Hematopoietic multipotent progenitor cell treated with erythropoietin and hydrocortisone succinate and interleukin-3 and kit ligand, for 6 days (in vitro differentiated cells): ENCODE results near the gene VASH2.
"Not testable (repeated sequence)": the region's sequence is repeated elsewhere in the genome, so short reads cannot be mapped to it uniquely, and the experiment has no call there.

Experiments used
- DNase-seq: peaks from one replicate; pipeline ENCODE4 v3.0.0-alpha.2; 2015

VASH2 gene

DNA sequence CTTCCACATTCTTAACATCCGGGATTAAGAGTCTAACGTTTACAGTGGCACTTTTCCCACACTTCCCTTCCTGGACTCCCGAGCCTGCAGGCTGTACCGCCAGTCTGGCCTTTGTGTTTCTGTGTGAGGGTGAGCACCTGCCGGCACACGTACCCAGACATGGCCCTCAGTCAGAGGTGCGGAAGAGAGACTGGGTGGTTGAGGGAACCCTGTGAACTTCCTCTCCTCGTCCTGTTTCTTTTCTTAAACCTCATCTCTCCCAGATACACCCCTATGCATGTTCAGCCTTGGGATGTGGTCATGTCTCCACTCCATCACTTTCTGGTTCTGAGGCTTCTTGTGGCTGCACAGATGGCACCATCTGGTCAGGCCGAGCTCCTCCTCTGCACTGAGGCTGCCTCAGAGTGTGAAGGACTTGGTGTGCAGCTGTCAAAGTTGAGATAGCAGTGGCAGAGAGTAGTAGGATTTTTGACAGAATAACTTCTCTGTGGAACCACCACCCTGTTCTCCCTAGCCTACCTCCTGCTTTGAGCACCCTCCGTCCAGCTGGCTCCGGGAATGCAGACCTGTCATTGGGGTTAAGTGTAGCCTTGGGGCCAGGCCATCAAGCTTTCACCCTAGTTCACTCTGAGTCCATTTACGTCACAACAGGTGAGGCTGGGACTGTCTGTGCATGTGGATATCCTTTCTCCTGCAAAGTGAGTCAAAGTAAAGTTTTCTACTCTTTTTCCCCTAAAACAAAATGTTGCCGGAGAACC lies 31.4 kb downstream of the VASH2 start:
- no peak for DNase-seq

DNA sequence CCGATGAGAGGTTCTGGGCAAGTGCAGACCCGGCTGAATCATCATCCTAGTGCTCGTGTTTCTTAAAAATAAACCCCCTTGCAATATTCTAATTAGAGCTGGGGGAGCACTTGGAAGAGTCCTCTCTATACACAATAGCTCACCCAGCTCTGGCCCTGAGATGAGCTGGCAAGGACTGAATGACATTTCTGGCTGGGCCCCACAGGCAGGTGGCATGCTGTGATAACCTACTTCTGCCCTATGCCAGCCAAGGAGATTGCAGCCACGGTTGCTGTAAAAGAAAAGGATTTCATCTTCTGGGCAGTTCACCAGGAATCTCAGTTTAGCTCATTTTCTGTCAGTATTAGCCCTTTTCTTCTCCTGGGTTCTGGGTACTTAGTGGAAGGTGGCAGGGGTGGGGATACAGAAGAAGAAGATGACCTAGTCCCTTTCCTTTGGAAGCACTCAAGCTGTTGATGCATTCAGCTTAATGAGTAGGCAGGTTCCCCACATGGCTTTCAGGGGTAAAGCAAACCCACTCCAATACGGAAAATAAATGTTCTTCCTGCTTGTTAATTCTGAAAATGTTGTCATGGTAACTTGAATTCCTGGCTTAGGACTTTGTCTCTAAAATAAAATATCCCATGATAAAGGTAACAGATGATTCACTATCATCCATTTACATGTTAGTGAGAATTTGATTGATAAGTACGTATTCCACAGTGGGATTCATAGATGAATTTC lies 32.2 kb downstream of the VASH2 start:
- peak; percentile 56 for DNase-seq

DNA sequence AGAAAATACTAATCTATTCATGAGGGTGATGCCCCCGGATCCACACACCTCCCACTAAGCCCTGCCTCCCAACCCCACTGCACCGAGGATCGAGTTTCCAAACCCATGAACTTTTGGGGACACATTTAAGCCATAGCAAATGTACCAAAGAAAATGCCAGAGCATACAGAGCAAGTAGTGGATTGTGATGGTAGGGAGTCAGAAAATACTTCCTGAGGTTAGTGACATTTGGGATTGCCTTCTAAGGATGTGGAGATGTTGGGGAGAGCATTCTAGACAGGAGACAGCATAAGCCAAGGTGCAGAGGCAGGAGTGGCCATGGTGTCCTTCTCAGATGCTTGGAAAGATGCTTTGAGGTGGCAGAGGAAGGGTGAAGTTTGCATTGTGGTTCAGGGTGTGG lies 33.1 kb downstream of the VASH2 start:
- no peak for DNase-seq

DNA sequence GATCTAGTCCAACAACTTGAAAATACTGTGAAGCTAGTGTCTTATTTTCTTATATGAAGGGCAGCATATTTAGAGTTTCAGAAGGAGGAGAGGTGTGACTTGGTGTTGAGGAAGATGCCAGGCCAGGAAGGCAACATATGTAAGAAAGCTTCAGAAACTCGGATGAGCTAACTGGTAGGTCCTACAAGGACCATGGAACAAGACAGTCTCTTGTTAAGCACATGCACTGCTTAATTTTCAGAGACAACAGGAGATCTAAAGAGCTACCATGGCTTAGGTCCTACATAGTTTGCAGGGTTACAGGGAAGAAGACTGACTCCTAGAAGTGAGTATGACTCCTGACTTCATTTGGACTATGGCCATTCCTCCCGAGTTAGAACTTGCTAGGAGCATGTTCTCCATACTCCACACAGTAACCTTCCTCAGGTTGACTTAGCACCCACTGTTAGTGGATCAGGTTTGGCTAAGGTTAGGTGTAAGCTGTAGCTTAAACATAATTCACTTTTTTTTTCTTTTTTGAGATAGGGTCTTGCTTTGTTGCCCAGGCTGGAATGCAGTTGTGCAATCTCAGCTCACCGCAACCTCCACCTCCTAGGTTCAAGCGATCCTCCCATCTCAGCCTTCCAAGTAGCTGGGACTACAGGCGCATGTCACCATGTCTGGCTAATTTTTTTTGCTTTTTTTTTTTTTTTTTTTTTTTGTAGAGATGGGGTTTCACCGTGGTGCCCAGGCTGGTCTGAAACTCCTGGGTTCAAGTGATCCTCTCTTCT lies 34.4 kb downstream of the VASH2 start:
- no peak for DNase-seq

DNA sequence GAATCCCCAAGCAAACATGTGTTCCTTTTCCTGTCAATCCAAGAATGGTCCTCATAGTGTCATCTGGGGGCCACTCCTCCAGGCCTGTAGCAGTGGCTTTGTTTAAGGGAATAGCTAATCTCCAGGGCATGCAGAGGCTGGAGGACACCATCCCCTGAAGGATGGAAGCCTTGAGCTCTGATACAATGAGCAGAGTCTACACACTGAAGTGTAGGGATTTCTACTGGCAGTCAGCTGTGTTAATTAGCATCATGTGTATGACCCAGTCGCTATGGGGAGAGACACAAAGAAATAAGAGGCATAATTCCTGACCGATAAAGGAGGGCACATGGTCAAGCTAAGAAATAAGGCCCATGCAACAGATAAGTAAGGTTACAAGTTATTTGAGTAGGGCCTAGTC lies 36.2 kb downstream of the VASH2 start:
- DNase-seq, result no peak

DNA sequence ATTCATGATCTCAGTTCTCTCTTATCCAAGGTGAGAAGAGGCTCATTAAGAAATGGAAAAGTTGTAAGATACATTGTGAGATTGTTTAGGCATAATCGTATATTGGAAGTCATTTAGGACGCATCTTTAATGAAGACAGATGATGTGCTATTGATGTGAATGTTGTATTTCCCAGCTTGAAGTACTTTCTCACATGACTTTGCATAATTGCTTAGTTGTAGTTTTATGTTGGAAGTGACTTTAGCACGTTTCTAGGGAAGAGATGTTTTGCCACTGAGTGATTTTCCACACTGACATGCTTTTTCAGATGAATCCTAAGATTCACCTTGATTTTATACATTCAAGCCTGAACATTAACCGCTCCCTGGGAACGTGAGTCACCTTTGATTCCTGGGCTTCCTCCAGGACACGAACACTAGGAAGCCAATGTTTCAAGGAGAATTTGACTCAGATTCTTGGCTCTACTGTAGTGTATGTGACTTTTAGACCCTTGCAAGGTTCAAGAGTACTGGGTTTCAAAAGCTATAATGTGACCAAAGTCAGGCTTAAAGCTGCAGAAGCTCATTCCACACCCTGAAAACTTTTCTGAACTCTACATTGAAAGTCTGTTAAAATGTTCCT lies 37.5 kb downstream of the VASH2 start:
- DNase-seq, result no peak

DNA sequence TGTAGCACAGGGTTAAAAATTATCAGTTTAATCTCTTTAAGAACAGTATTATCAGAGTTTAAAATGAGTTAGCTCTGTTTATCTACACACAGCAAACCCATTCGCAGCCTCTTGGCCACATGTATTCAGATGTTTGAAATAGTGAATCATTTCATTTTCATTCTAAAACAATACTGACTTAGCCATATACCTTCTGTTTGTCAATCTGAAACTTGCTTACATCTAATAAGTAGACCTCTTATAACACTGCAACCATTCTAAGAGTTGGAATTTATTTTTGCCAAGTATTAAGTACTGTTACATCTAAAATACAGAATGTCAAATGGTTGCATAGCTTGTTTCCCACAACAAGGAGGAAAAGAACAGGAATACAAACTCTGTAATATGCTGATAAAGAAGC lies 39.9 kb downstream of the VASH2 start:
- DNase-seq, result no peak

DNA sequence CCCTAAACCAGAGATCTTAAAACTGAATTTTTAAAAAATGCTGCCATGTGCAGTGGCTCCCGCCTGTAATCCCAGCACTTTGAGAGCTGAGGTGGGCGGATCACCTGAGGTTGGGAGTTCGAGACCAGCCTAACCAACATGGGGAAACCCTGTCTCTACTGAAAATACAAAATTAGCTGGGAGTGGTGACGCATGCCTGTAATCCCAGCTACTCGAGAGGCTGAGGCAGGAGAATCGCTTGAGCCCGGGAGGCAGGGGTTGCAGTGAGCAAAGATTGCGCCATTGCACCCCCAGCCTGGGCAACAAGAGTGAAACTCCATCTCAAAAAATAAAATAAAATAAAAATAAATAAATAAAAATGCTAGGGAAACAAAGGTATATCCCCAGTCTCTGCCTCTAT lies 43.6 kb downstream of the VASH2 start:
- not testable (repeated sequence) for DNase-seq

DNA sequence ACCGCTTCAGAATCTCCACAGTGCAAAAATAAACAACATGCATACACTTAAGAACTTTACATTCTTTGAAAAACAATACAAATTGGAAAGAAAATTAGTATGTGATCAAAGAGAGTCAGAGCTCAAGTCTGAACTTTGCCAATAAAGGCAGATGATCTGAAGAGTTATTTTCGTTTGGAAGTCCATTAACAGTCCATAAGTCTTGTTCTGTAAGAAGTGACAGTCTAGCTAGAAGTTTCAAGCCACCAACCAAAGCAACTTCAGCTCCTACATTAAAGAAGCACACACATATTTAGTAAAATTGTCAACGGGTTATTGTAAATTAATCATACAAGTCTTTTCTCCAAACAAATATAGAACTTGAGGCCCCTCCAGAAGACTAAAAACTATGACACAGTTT lies 44.6 kb downstream of the VASH2 start:
- no peak for DNase-seq

DNA sequence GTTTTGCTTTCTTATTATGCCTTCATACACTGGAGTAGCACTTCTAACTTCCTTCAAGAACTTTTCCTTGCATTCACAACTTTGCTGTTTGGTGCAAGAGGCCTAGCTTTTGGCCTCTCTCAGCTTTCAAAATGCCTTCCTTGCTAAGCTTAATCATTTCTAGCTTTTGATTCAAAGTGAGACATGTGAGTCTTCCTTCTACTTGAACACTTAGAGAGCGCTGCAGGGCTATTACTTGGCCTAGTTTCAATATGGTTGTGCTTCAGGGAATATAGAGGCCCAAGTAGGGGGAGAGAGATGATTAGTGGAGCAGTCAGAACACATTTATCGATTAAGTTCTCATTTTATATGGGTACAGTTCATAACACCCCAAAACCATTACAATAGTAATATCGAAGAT lies 52.9 kb downstream of the VASH2 start:
- no peak for DNase-seq

DNA sequence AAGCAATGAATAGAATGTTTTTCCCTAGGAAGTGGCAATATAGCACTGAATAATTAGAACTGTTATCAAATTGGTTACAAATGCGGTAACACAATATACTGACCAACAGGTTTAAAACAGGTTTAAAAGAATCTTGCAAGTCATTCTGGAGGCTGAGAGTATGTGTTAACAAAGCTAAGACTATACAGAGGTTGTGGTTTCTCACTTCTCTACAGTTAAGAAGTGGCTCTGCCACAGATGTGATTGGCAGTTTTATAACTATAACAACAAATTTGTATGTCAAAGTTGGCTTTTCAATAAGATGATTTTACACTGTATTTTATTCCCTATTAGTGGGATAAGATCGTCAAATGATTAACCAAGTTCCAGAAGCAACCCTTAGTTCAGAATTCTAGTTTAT lies 58.2 kb downstream of the VASH2 start:
- DNase-seq, result peak; percentile 58

DNA sequence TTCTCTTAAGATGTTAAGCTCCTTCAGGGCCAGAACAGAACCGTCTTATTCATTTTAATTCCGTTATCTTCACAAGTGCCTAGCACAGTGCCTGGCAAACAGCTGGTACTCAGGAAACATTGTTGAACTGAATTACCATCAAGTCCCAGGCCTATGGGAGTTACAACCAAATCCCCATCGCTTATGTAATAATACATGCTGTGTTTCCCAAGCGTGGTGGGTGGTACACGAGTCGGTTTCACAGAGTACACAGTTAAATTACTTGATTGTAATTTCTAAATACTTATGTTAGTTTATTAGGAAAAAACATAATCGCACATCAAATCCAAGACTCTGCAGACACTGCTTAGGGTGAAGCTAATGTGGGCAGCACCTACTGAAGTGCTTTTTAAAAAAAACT lies 64.3 kb downstream of the VASH2 start:
- DNase-seq, result peak; percentile 51

DNA sequence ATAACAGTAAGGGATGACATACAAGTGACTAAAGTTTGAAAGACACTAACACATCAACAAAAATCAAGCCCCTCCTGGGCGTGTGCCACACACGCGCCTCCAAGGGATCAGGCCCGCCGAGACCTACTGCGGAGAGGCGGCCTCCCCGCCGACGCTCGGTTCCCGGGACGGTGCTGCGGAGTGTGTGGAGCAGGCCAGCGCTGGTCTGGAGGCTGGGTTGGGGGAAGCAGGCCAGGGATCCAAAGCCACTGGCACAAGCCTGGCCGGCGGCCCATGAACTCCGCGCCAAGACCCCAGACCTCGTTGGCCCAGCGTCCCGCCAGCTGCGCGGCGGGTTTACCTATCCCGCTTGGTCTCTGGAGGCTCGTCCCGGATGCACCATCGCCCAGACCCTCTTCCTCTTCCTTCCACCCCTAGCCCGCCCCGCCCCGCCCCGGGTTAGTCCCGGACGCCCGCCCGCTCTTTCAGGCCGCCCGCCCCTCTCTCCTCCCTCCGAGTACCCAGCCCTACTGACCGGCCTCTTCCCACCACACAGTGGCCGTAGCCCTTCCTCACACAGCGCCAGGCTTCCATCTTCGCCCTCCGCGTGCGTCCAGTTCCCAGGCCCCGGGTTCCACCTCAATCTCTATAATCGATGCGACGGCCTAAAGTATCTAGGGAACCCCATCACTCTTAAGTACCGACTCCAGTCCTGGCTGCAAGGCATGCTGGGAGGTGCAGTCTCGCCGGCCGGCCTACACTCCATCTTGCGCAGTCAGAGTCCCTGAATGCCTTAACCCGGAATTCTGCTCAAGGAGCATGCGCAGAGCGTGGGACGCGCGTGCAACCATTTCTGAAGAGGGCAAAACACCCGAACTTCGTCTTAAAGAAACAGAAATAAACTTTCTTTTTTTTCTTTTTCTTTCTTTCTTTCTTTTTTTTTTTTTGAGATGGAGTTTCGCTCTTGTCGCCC lies 65.0 kb downstream of the VASH2 start, which contains the start of gene ANGEL2:
Gene ANGEL2 (minus strand): TSS at position 769 of the 952 bp plus-strand sequence. CDS start 196 bp downstream, at position 573.
- peak; percentile 98 for DNase-seq

DNA sequence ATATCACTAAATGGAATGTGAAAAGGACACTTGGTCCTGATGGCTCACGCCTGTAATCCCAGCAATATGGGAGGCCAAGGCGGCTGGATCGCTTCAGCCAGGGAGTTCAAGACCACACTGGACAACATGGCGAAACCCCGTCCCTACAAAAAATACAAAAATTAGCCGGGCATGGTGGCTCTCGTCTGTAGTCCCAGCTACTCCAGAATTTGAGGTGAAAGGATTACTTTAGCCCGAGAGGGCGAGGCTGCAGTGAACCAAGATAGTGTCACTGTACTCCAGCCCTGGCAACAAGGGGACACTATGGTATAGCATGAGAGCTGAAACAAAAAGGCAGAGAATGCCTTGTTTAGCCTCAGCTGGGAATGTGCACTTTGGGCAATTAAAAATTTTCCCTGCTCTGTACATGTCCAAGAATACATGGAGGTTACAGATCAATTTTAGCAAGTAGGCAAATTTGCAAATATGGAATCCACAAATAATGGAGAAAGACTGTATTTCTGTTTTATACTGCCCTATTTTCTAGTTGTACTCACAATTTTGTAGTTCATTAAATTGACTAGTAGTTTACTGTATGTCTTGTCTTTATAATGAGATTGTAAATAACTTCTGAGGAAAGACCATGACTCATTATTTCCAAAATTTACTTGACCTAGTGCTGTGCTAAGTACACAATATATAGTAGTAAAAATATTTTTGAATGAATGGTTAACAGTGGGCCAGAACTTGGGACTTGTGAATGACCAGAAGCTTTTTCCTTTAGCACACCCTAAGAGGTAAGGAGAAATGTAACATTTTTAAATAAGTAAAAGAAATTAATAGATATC lies 67.3 kb downstream of the VASH2 start:
- DNase-seq, result peak; percentile 30

DNA sequence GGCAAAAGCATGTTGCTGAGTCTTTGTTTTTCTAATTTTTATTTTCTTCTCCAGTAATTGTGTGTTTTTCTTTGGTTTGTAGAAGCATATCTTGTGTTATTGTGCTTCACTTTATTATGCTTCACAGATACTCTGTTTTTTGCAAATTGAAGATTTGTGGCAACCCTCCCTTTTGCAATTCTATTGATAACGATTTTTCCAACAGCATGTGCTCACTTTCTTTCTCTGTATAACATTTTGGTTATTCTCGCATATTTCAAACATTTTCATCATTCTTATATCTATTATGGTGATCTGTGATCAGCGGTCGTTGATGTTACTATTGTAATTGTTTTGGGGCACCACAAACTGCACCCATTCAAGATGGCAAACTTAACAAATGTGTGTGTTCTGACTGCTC lies 69.1 kb downstream of the VASH2 start:
- no peak for DNase-seq

DNA sequence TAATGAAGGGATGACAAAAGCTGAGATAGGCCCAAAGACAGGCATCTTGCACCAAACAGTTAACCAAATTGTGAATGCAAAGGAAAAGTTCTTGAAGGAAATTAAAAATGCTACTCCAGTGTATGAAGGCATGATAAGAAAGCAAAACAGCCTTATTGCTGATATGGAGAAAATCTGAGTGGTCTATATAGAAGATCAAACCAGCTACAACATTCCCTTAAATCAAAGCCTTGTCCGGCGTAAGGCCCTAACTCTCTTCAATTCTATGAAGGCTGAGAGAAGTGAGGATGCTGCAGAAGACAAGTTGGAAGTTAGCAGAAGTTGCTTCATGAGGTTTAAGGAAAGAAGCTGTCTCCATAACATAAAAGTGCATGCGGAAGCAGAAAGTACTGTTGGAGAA lies 69.7 kb downstream of the VASH2 start:
- DNase-seq, result no peak

DNA sequence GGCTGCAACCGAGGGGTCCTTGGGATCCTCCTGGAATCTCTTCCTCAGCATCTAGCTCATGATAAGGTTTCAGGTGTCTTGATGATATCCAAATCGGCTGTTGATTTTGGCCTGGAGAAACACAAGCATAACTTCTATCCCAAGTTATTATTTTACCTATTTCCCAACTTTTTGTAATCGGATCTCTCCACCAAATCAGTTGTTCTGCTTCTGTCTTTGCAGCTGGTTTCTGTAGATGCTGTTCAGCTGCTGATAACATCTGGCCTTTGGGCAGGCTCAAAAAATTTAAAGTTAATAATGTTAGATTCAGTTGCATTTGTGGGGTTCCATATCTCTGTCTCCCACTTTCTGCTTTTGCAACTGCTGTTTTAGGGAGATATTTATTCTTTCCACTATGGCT lies 76.7 kb downstream of the VASH2 start:
- DNase-seq, result not testable (repeated sequence)

DNA sequence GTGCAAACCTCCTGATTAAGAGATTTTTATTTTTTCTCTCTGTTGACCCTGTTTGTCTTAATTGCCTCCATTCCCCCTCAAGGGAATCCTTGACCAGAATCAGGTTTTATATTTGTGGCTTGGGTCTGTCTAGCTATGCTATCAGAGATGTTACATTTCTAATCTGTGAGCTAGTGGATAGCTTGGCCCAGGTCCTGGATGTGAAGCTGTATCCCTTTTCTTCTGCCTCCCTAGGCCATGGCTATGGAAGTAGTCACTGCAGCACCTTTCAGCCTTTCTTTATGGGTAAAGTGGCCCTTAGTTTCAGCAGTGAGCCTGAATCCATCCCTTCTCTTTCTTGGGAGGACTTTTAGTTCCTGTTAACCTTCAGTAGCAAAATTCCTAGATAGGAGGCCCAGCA lies 82.3 kb downstream of the VASH2 start:
- DNase-seq, result no peak

DNA sequence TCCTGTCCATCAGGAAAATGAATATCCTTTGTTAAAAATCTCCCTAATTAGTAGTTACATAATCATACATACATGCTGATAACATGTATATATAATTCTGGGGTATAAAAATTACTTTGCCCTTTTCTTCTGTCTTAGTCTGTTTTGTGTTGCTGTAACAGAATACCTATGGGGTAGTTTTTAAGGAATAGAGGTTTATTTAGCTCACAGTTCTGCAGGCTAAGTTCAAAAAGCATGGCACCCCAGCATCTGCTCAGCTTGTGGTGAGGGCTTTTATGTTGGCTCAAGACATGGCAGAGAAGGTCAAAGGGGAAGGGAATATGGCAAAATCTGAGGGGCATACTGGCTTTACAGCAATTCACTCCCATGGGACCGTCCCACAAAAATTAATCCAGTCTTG lies 84.4 kb downstream of the VASH2 start:
- DNase-seq, result no peak

DNA sequence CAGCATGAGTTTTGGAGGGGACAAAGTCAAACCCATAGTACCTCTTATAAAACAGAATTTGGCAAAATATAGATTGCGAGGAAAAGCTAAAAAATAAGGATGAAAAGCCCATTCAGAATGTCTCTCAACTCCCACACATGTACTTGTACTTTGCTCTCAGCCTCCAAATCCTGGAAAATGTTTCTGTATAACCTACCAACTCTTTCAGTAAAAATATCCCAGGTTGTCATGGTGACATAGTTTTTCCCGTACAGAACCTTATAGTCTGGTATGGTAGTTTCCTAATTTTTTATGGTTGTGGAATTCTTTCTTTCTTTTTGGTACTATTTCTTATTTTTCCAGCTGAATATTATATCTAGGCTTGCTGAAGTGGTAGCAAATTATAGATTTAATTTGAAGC lies 85.2 kb downstream of the VASH2 start:
- DNase-seq, result no peak
